GM13976 (cell line): ENCODE data around the gene GTPBP2.
"Not testable (repeated sequence)": the region's sequence is repeated elsewhere in the genome, so short reads cannot be mapped to it uniquely, and the experiment has no call there.

Source experiments
- DNase-seq: peaks from one replicate; pipeline ENCODE4 v3.0.0; 2012; ENCODE audit warnings: low spot score
- CTCF ChIP-seq: IDR thresholded peaks from 2 replicates; pipeline ENCODE4 v1.5.1; 2012; ENCODE audit warnings: borderline replicate concordance, mild to moderate bottlenecking; ENCODE audit not compliant: insufficient read depth; ENCODE audit errors: extremely low read depth, missing control alignments, control extremely low read depth
- in situ Hi-C: fragments of 300-500 bp; cut with MboI; formaldehyde crosslinking; loops from one replicate; pipeline ENCODE4 v1.12.0; 2022; ENCODE audit warnings: low sequenced_read_pairs, mixed read lengths, inconsistent platforms; ENCODE audit not compliant: unreplicated experiment

GTPBP2 gene

GRCh38 chr6:43669050-43669921 lies 40.2 kb upstream of the GTPBP2 start:
- no peak for TF ChIP-seq CTCF
- in situ Hi-C loops: loop anchor here (10.0 kb wide), 1 partner anchor 96 kb away; no protein-coding TSS in a partner anchor
- DNase-seq: no peak

- in situ Hi-C loops: loop anchor here (10.0 kb wide), 1 partner anchor 96 kb away; no protein-coding TSS in a partner anchor
- TF ChIP-seq CTCF: peak; percentile 71
- DNase-seq: peak; percentile 79
Observed at GRCh38 chr6:43668151-43669028, 39.3 kb upstream of the GTPBP2 start.

GRCh38 chr6:43667245-43668150 lies 38.4 kb upstream of the GTPBP2 start:
- TF ChIP-seq CTCF: peak; percentile 99
- in situ Hi-C loops: loop anchor here (10.0 kb wide), 1 partner anchor 97 kb away; no protein-coding TSS in a partner anchor
- DNase-seq: peak; percentile 87

- TF ChIP-seq CTCF: no peak
- DNase-seq: no peak
- in situ Hi-C loops: loop anchor here (10.0 kb wide), 1 partner anchor 98 kb away; no protein-coding TSS in a partner anchor
Observed at GRCh38 chr6:43666196-43666920, 37.3 kb upstream of the GTPBP2 start.

DNA sequence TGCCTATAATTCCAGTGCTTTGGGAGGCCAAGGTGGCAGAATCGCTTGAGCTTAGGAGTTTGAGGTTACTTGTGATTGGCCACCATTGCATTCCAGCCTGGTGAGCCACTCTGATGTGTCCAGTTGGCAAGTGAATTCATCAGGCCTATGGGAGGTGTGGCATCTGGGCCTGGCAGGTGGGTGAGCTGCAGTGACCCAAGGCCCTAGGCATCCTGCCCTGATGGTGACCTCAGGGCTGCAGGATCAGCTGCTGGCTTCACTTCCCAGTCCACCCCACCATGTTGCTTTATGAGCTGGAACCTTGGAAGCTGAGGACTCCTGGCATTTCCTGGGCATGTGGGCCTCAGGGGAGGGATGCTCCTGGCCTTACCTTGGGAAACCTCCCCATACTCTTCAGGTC lies 36.3 kb upstream of the GTPBP2 start:
- no peak for DNase-seq
- TF ChIP-seq CTCF: no peak
- in situ Hi-C loops: loop anchor here (10.0 kb wide), 1 partner anchor 99 kb away; no protein-coding TSS in a partner anchor

DNA sequence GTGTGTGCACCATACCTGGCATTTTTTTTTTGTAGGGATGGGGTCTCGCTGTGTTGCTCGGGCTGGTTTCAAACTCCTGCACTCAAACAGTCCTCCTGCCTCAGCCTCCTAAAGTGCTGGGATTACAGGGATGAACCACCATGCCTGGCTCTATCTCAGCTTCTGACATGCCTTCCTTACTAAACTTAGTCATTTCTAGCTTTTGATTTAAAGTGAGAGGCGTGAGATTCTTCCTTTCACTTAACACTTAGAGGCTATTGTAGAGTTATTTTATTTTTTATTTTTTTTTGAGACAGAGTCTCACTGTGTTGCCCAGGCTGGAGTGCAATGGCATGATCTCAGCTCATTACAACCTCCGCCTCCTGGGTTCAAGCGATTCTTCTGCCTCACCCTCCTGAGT lies 33.9 kb upstream of the GTPBP2 start:
- in situ Hi-C loops: loop anchor here (10.0 kb wide), 1 partner anchor 102 kb away; no protein-coding TSS in a partner anchor
- not testable (repeated sequence) for DNase-seq
